DMS79 treated with DMSO at 0.1 percent for 48 hours (cell line): ENCODE measurements around the gene ANKRD44.
"Not testable (repeated sequence)": the region's sequence is repeated elsewhere in the genome, so short reads cannot be mapped to it uniquely, and the experiment has no call there.

ENCODE experiments used
- DNase-seq: peaks from one replicate; lab custom pipeline; 2025; lab: John Stamatoyannopoulos, UW

ANKRD44 gene

GRCh38 chr2:197024206-197024605, 286.4 kb downstream of the ANKRD44 start:
- DNase-seq, result no peak

GRCh38 chr2:197020921-197021320, 289.7 kb downstream of the ANKRD44 start:
- DNase-seq, result not testable (repeated sequence)

GRCh38 chr2:197013098-197013497, 297.5 kb downstream of the ANKRD44 start:
- no peak for DNase-seq

GRCh38 chr2:197011801-197012641, 298.6 kb downstream of the ANKRD44 start:
- DNase-seq, result peak; percentile 50

GRCh38 chr2:197011021-197011417, 299.6 kb downstream of the ANKRD44 start:
- DNase-seq, result no peak

- no peak for DNase-seq
Measured at GRCh38 chr2:197010200-197011020, 300.2 kb downstream of the ANKRD44 start.

- DNase-seq, result not testable (repeated sequence)
Measured at GRCh38 chr2:197008741-197009341, 301.7 kb downstream of the ANKRD44 start.

GRCh38 chr2:197007716-197008628, 302.6 kb downstream of the ANKRD44 start:
- no peak for DNase-seq

- DNase-seq, result no peak
Measured at GRCh38 chr2:197001921-197002320, 308.7 kb downstream of the ANKRD44 start.

GRCh38 chr2:196995757-196996314, 314.7 kb downstream of the ANKRD44 start:
- no peak for DNase-seq

GRCh38 chr2:196994764-196995163, 315.8 kb downstream of the ANKRD44 start:
- DNase-seq, result no peak

- no peak for DNase-seq
Measured at GRCh38 chr2:196993617-196994016, 317.0 kb downstream of the ANKRD44 start.

GRCh38 chr2:196992466-196992865, 318.1 kb downstream of the ANKRD44 start:
- no peak for DNase-seq

- DNase-seq, result no peak
Measured at GRCh38 chr2:196990788-196991461, 319.7 kb downstream of the ANKRD44 start.

- DNase-seq, result no peak
Measured at GRCh38 chr2:196990092-196990491, 320.5 kb downstream of the ANKRD44 start.

- DNase-seq, result no peak
Measured at GRCh38 chr2:196989496-196989895, 321.1 kb downstream of the ANKRD44 start.

- DNase-seq, result peak; percentile 57
Measured at GRCh38 chr2:196988639-196989038, 321.9 kb downstream of the ANKRD44 start.

GRCh38 chr2:196987649-196988364, 322.8 kb downstream of the ANKRD44 start:
- DNase-seq, result peak; percentile 84

- DNase-seq, result peak; percentile 77
Measured at GRCh38 chr2:196987298-196987648, 323.3 kb downstream of the ANKRD44 start.
